SK-N-SH treated with all-trans-retinoic acid at 6 μM for 48 hours (cell line): ENCODE measurements around the gene BRD1.

Source experiments
- ATAC-seq: fragments of 200-7000 bp; cut with Tn5 transposase; 3 replicates; pipeline ENCODE4 v1.9.1; 2020; ENCODE audit warnings: mild to moderate bottlenecking, moderate library complexity
- ARNTL ChIP-seq: fragments of 450-650 bp; formaldehyde crosslinking; IDR thresholded peaks from 2 replicates; pipeline ENCODE4 v1.5.0; 2020; ENCODE audit warnings: low read depth, mild to moderate bottlenecking, moderate library complexity, borderline replicate concordance
- BACH2 ChIP-seq: fragments of 250-450 bp; sonication (Bioruptor Pico); IDR thresholded peaks from 2 replicates; pipeline ENCODE4 v1.9.0; 2021; ENCODE audit warnings: mild to moderate bottlenecking, borderline replicate concordance
- ESRRG ChIP-seq: fragments of 250-450 bp; sonication (Bioruptor Pico); IDR thresholded peaks from 2 replicates; pipeline ENCODE4 v1.6.1; 2021; ENCODE audit warnings: mild to moderate bottlenecking
- GLIS3 ChIP-seq: fragments of 250-450 bp; sonication (Bioruptor Pico); IDR thresholded peaks from 2 replicates; pipeline ENCODE4 v1.5.0; 2020; ENCODE audit warnings: mild to moderate bottlenecking, moderate library complexity
- ISL1 ChIP-seq: fragments of 250-450 bp; sonication (Bioruptor Pico); IDR thresholded peaks from 2 replicates; pipeline ENCODE4 v2.1.2; 2022; ENCODE audit warnings: mild to moderate bottlenecking, moderate library complexity
- OSR1 ChIP-seq: fragments of 250-450 bp; sonication (Bioruptor Pico); IDR thresholded peaks from 2 replicates; pipeline ENCODE4 v1.8.0; 2022; ENCODE audit warnings: moderate library complexity, mild to moderate bottlenecking, inconsistent platforms
- PPARA ChIP-seq: fragments of 250-450 bp; sonication (Bioruptor Pico); IDR thresholded peaks from 2 replicates; pipeline ENCODE4 v1.5.0; 2020; ENCODE audit warnings: mild to moderate bottlenecking, borderline replicate concordance
- RARB ChIP-seq: fragments of 250-450 bp; sonication (Bioruptor Pico); IDR thresholded peaks from 2 replicates; pipeline ENCODE4 v1.8.0; 2021; ENCODE audit warnings: mild to moderate bottlenecking, moderate library complexity
- SNAI2 ChIP-seq: fragments of 250-450 bp; sonication (Bioruptor Pico); IDR thresholded peaks from 2 replicates; pipeline ENCODE4 v1.5.0; 2020; ENCODE audit warnings: mild to moderate bottlenecking, moderate library complexity
- TCF4 ChIP-seq: fragments of 250-450 bp; sonication (Bioruptor Pico); IDR thresholded peaks from 2 replicates; pipeline ENCODE4 v1.8.0; 2021; ENCODE audit warnings: mild to moderate bottlenecking, moderate library complexity, borderline replicate concordance
- ZFP3 ChIP-seq: fragments of 250-450 bp; sonication (Bioruptor Pico); IDR thresholded peaks from 2 replicates; pipeline ENCODE4 v1.5.0; 2020; ENCODE audit warnings: mild to moderate bottlenecking, moderate library complexity
- ZNF565 ChIP-seq: fragments of 450-650 bp; formaldehyde crosslinking; conservative IDR thresholded peaks from 2 replicates; pipeline ENCODE4 v1.5.0; 2020; ENCODE audit warnings: low read depth, mild to moderate bottlenecking, moderate library complexity
- ZNF70 ChIP-seq: fragments of 450-650 bp; formaldehyde crosslinking; IDR thresholded peaks from 2 replicates; pipeline ENCODE4 v1.5.0; 2020; ENCODE audit warnings: mild to moderate bottlenecking, moderate library complexity
- TF ChIP-seq, protein P1 (sequence below): fragments of 250-450 bp; sonication (Bioruptor Pico); IDR thresholded peaks from 2 replicates; pipeline ENCODE4 v1.5.1; 2021; ENCODE audit warnings: mild to moderate bottlenecking, moderate library complexity
- TF ChIP-seq, protein P2 (sequence below): fragments of 250-450 bp; sonication (Bioruptor Pico); IDR thresholded peaks from 2 replicates; pipeline ENCODE4 v1.5.1; 2020; ENCODE audit warnings: low read depth, mild to moderate bottlenecking, moderate library complexity
- TF ChIP-seq, protein P3 (sequence below): fragments of 250-450 bp; sonication (Bioruptor Pico); IDR thresholded peaks from 2 replicates; pipeline ENCODE4 v1.8.0; 2021; ENCODE audit warnings: low read depth, mild to moderate bottlenecking, moderate library complexity, borderline replicate concordance

The BRD1 gene

DNA sequence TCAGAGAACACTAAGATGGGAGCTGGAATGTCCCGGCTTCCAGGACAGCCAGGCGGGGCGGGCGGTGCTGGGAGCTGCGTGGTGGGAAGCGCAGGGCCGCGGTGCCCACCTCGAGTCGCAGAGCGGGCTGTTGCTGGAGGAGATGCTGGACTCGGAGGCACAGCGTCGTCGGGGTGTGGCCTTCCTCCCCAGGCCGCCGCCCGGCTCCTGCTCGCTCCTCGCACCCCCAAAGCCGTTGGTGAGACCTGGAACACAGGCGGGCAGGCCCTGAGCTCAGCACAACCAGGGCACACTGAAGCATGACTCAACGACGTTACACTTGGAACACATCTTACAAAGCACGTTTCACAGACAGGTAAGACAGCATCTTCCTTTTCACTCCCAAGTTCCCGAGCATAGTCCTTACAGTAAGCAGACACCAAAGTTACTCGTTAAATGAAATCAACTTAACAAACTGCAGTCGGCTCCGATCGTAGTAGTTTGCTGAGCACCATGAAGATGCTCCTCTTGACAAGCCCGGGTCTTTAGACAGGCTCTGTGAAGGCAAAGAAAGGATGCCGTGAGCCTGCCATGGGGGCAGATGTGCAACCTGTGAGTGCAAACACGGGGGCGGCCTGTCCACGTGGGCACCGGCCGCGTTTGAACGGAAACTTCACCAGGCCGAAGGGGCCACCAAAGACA lies 50.0 kb downstream of the BRD1 start (continued):
- TF ChIP-seq RARB (CRISPR knock-in tag) (no peak), SNAI2 (CRISPR knock-in tag) (no peak), ESRRG (no peak)

DNA sequence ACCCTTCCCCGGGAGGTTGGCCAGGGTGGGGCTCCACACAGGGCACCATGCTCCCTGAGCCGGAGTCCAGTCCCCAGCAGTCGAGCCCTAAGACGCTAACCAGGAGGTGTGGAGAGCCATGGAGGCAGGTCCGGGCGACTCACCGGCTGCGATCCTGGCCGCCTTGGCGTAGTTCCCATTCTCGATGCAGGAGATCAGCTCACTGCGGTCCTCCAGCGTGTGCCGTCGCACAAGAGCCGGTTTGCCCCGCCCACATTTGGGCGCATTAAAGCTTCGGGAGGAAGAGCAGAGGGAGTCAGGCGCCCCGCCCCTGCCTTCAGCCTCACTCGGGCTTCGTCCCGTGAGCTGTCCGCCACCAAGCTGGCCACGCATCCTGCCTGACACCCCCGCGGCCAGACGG lies 50.8 kb downstream of the BRD1 start:
- TF ChIP-seq, protein P1, sequence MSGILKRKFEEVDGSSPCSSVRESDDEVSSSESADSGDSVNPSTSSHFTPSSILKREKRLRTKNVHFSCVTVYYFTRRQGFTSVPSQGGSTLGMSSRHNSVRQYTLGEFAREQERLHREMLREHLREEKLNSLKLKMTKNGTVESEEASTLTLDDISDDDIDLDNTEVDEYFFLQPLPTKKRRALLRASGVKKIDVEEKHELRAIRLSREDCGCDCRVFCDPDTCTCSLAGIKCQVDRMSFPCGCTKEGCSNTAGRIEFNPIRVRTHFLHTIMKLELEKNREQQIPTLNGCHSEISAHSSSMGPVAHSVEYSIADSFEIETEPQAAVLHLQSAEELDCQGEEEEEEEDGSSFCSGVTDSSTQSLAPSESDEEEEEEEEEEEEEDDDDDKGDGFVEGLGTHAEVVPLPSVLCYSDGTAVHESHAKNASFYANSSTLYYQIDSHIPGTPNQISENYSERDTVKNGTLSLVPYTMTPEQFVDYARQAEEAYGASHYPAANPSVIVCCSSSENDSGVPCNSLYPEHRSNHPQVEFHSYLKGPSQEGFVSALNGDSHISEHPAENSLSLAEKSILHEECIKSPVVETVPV = no peak
- TF ChIP-seq GLIS3 (CRISPR knock-in tag) (no peak), ESRRG (no peak), PPARA (CRISPR knock-in tag) (no peak)
- TF ChIP-seq, protein P2, sequence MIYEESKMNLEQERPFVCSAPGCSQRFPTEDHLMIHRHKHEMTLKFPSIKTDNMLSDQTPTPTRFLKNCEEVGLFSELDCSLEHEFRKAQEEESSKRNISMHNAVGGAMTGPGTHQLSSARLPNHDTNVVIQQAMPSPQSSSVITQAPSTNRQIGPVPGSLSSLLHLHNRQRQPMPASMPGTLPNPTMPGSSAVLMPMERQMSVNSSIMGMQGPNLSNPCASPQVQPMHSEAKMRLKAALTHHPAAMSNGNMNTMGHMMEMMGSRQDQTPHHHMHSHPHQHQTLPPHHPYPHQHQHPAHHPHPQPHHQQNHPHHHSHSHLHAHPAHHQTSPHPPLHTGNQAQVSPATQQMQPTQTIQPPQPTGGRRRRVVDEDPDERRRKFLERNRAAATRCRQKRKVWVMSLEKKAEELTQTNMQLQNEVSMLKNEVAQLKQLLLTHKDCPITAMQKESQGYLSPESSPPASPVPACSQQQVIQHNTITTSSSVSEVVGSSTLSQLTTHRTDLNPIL (CRISPR knock-in tag) = no peak

DNA sequence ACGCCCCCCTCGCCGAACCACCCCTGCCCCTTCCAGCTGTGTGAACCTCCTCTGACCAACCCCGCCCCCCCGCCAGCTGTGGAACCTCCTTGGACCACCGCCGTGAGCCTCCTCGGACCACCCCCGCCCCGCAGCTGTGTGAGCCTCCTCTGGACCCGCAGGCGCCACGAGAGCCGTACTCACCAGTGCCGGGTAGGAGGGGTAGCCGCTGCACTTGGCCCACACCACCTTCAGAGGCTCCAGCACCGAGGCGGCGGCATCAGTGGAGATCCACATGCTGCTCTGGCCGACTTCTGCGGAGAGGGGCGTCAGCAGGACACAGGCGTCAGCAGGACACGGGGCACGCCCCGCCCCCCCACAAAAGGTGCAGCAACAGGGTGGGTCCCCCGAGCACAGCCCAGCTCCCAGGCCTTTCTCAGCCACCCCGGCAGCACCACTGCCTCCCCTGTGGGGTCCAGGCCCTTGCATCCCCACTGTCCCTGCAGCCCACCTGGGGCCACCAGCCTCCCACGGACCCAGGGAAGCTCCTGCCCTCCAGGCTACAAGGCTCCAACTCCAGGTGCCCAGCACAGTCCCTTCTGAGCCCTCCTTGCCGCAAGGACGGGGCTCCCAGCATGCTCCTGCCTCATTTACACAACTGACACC lies 51.7 kb downstream of the BRD1 start:
- TF ChIP-seq GLIS3 (CRISPR knock-in tag) (no peak), RARB (CRISPR knock-in tag) (no peak), TCF4 (CRISPR knock-in tag) (no peak), ZNF565 (no peak), OSR1 (CRISPR knock-in tag) (no peak), ZNF70 (CRISPR knock-in tag) (no peak), ARNTL (CRISPR knock-in tag) (no peak), PPARA (CRISPR knock-in tag) (no peak)
- TF ChIP-seq, protein P1 = no peak
- TF ChIP-seq, all 23 proteins: peak for 0
- no peak for ATAC-seq

More for the DNA sequence above, 50.8 kb downstream of the BRD1 start:
- no peak for ATAC-seq

DNA sequence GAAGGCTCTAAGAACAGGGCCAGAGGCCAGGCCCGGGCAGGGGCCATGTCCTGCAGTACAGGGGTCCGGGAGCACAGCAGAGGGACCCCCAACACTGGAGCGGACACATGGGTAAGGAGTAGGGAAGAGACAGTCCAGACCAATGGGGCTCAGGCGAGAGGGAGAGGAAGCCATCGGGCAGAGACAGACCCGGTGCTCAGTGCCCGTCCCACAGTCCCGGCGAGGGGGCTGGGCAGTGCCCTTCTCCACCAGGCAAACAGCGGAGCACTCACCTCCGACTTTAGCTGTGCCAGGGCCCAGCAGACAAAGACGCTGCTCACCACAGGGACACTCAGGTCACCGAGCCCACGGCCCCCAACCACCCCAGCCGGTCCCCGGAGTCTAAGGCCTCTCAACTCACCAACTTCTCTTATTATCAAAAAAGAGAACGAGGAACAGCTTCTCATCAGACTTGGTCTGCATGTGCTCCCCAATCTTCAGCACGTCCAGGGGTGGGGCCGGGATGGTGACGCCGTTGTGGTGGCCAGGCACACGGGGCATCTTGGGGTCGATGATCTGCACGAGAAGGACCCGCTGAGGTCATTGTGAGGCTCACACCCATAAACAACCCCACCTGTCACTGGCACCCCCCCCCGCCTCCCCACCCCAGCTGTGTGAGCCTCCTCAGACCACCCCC lies 52.3 kb downstream of the BRD1 start:
- TF ChIP-seq ZFP3 (CRISPR knock-in tag) (no peak), ZNF565 (no peak), ARNTL (CRISPR knock-in tag) (no peak), BACH2 (CRISPR knock-in tag) (no peak), TCF4 (CRISPR knock-in tag) (no peak), ISL1 (CRISPR knock-in tag) (no peak), PPARA (CRISPR knock-in tag) (no peak), OSR1 (CRISPR knock-in tag) (no peak)
- TF ChIP-seq, protein P3, sequence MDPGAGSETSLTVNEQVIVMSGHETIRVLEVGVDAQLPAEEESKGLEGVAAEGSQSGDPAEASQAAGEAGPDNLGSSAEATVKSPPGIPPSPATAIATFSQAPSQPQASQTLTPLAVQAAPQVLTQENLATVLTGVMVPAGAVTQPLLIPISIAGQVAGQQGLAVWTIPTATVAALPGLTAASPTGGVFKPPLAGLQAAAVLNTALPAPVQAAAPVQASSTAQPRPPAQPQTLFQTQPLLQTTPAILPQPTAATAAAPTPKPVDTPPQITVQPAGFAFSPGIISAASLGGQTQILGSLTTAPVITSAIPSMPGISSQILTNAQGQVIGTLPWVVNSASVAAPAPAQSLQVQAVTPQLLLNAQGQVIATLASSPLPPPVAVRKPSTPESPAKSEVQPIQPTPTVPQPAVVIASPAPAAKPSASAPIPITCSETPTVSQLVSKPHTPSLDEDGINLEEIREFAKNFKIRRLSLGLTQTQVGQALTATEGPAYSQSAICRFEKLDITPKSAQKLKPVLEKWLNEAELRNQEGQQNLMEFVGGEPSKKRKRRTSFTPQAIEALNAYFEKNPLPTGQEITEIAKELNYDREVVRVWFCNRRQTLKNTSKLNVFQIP (CRISPR knock-in tag) = no peak
- TF ChIP-seq, protein P1 = no peak
- ATAC-seq = no peak
